GM21360 (cell line): ENCODE results near the gene EOGT.

Experiments used
- ATAC-seq: cut with Tn5 transposase; IDR thresholded peaks from one replicate; pipeline ENCODE4 v1.9.1; 2021; ENCODE audit warnings: mild to moderate bottlenecking, moderate library complexity; ENCODE audit not compliant: unreplicated experiment

The EOGT gene

GRCh38 chr3:69009559-69010410 is 3.7 kb downstream of the EOGT start:
- no peak for ATAC-seq

DNA sequence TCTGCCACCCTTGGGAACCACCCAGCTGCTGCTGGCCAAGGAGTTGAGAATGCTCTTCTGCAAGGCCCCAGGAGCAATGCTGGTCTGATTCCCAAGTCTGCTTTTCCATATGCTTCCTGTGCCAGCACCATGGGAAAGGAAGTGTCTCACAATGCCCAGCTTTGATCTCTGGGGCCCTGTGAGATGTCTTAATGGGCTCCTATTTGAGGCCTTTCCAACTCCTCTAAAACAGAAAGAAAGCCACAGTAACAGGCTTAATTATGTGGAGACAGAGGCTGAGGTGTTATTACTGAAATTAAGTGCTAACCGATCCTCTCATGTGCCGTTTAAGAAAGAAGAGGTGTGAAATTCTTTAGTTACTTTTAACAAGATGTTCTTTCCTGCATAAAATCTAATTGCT is 4.5 kb downstream of the EOGT start:
- no peak for ATAC-seq

DNA sequence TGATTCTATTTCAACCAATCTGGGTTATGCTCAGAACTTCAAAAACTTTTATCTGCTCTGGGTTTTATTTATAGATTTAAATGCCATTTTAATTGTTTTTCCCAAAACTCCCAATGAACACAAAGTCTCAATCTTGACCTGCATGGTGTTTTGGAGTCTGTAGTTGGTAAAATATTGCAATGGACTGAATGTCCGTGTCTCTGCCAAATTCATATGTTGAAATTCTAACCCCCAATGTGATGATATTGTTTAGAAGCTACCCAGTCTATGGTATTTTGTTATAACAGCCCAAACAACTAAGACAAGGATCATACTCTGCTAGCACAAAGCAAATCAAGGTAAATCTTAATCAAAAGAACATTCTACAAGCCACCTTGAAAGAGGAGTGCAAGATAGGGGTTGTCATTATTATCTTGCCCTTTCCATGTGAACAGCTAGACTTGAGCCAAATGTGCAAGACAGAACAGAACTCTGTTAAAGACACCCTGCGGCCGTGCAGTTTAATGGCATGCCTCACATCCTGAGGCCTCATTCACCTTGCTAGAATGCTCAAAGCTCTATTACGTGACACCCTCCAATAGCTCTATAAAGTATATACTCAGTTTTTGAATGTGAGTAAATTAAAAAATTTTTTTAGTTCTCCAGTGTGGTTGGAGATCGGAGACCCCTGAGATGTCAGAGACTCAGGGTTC is 7.5 kb downstream of the EOGT start:
- ATAC-seq: no peak

DNA sequence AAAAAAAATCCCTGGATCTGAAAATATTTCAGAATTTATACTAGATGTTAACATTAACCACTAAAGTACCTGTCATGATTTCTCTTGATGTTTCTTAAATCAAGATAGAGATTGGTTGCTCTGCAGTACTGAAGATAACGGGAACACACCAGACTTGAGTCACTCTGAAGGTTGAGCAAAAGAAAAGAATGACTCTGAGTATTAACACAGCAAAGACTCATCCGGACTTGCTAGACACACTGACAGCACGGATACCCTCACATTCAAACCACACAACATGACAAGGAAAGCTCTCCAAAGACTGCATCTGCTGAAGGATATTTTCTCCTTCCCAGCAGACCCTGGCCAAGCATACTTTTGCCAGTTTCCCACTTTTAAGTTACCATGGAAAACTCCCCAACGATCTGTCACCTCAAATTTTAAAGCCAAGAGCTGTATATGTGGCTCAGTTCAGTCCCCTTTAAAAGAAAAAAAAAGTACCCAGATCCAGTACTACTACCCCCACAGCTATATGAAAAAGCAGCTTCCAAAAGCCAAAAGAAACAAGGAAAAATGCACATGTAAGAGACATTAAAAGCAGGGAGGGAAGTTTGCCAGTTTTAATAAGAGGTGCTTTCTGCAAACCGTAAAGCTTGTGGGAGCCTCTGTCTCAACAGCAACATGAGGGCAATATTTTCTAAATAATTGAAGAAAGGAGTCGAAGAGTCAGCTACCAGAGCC is 8.3 kb downstream of the EOGT start:
- ATAC-seq: no peak

GRCh38 chr3:69004138-69004537 is 9.3 kb downstream of the EOGT start:
- ATAC-seq: no peak

DNA sequence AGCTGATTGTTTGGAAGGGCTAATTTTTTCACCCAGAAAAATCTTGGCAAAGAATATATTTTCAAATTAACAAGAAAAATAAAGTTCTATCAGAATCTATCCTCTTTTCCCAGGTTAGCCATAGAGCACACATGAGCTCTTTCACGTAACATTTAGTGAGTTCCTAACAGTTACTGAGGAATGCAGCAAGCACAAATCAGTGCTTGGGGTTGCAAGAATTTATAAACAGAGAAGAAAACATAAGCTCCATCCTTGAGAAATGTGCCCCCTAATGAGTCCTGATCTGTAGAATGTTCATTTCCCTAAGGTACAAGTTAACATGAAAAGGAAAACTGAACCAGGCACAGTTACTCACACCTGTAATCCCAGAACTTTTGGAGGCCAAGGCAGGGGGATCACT is 13.9 kb downstream of the EOGT start:
- ATAC-seq: no peak

GRCh38 chr3:68999158-68999557 is 14.3 kb downstream of the EOGT start:
- no peak for ATAC-seq

- ATAC-seq: no peak
Observed at GRCh38 chr3:68997887-68998286, 15.6 kb downstream of the EOGT start.

- ATAC-seq: no peak
Observed at GRCh38 chr3:68996356-68996995, 17.0 kb downstream of the EOGT start.

DNA sequence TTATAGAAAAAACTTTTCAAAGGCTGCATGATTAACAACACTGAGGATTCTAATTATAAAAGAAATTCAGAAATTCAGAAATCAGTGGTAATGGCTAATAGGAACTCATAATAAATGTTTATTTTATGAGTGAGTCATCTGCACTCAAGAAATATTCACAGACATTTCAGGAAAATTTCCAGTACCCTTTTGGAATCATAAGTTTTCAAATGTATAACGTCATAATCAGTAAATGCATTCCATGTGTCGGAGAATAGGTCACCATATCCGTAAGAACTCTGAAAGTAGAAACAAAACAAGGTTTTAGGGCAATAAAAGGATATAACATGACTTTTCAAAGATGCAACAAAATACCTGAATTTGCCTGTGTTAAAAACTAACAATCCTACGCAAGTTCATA is 24.7 kb downstream of the EOGT start:
- ATAC-seq: no peak

DNA sequence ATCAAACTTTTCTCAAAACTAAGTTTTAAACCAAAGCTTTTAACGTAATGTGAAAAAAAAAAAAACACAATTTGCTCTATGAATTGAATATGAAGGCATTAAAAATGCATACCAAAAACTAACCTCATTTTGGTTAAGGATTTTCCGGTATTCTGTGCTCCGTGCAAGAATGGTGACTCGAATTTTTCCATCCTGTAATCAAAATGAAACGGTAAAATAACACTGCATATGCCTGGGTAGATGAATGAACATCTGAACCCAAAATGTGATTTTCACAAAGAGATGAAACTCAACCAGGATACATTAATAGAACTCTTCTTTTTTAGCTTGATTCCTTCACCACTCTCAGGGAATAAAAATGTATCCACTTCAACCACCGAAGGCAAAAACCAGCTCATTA is 26.2 kb downstream of the EOGT start:
- no peak for ATAC-seq

GRCh38 chr3:68986496-68987208 is 26.8 kb downstream of the EOGT start:
- ATAC-seq: no peak

DNA sequence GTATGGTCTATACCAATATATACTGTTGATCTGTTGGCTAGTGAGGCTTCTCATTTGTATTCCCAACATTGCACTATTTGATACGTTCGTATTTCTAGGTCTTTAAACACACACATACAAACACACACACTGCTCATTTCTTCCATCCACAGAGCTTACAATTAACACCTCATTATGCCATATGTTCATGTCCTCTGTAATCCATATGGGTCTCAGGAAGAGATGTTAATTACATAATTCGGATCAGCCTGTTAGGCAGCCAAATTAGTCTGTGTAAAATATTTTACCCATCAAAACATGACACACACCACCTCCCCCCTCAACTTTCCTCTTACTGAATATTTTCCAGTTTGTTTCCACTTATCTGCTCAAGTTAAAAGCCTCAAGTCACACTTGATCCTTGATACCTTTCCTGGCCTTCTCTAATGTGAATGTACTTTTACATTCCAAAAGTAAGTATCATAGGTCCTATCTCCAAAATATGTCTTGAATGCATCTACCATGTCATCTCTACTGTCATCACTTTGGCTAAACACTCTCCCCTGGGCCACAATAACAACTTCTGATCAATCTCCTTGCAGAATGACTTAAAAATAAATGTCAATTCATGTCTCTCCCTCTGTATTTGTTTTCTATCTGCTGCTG is 28.2 kb downstream of the EOGT start:
- no peak for ATAC-seq

GRCh38 chr3:68984011-68984530 is 29.4 kb downstream of the EOGT start:
- ATAC-seq: no peak

DNA sequence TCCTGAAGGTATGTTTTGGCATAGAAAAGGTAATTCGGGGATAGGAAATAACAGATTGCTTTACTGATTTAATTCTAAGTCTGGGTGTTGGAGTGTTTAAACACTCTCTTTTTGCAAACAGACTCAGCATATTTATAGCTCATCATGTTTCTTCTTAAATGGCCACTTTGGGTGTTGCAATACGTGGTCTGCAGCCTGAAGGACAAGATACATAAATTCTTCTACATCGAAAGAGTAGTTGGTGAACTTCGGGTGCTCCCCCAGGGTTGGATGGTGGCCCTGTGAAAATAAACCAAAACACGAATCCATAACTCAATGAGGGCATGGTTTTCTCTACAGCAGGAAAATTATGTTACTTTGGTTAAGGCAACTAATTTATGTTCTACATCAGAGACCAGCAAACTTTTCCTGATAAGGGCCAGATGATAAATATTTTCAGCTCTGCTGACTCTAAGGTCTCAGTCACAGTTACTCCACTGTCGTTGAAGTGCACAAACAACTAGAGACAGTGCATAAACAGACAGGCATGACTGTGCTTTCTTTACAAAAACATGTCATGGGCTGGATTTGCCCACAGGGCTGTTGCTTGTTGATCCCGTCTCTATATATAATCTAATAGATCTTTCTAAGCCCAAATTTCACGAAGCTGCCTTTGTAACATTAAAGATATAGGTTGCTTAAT is 35.9 kb downstream of the EOGT start:
- ATAC-seq: no peak

- ATAC-seq: no peak
Observed at GRCh38 chr3:68974711-68975110, 38.8 kb downstream of the EOGT start.

DNA sequence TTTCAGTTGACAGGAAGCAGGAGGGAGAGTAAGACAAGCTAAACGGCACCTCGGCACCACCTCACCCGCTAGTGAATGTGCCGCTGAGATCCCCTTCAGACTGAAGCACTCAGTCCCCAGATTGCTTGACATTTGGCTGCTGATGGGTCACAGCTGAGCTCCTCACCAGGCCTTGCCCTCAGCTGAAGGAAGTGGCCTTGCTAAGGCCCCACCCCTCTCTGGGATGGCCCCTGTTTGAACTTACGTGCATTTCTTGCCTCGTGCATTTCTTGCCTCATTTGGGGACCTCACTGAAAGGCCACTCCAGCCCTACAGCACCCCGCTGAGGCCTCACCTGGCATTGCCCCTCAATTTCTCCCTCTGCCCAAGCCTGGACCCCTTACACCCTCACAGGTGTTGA is 39.8 kb downstream of the EOGT start:
- no peak for ATAC-seq

- ATAC-seq: peak; percentile 85
Observed at GRCh38 chr3:68972358-68972979, 41.0 kb downstream of the EOGT start.

GRCh38 chr3:68964694-68965093 is 48.8 kb downstream of the EOGT start:
- no peak for ATAC-seq
